ENCODE results near the gene ADAMTSL2. TPM values are rescaled to one million over a fixed set of nuclear protein-coding genes. Genes with fewer than 3 reads are reported as not detected.

ADAMTSL2 gene
- total and polyA plus RNA-seq, 9 donors, result 0.27 to 18.5 (median 1.9) TPM

- H3K4me3 ChIP-seq, result no peak overlapping the region
- TF ChIP-seq POLR2A (IDR thresholded peaks at IDR 0.05), result no peak
- no peak for TF ChIP-seq EP300 (IDR thresholded peaks at IDR 0.05)
- no peak for TF ChIP-seq CTCF (IDR thresholded peaks at IDR 0.05)
- no peaks in the 10 kb centered on the region for H3K9me3 ChIP-seq
- intact Hi-C loops (cut with DNase I), result no loop called here
- H3K36me3 ChIP-seq, result no peaks in the 10 kb centered on the region
- no peak overlapping the region for H3K27ac ChIP-seq
- no peak for DNase-seq
- WGBS, 3 donors, result 87 to 90% (median 90%) methylated on average over 31 of the region's 31 CpGs
- H3K27me3 ChIP-seq, result no peaks in the 10 kb centered on the region
- no peaks in the 10 kb centered on the region for H3K4me1 ChIP-seq (ENCODE audit: insufficient read depth)
Measured at GRCh38 chr9:133553973-133554713, 19.6 kb downstream of the ADAMTSL2 start.

- no peaks in the 10 kb centered on the region for H3K36me3 ChIP-seq
- H3K27ac ChIP-seq, result no peak overlapping the region
- no peaks in the 10 kb centered on the region for H3K9me3 ChIP-seq
- no peak for DNase-seq
- H3K27me3 ChIP-seq, result no peaks in the 10 kb centered on the region
- H3K4me1 ChIP-seq (ENCODE audit: insufficient read depth), result no peaks in the 10 kb centered on the region
- 94 to 98% (median 97%) methylated on average over 8 of the region's 8 CpGs for WGBS, 3 donors
- intact Hi-C loops (cut with DNase I), result no loop called here
- no peak overlapping the region for H3K4me3 ChIP-seq
- no peak for TF ChIP-seq CTCF (IDR thresholded peaks at IDR 0.05)
- TF ChIP-seq EP300 (IDR thresholded peaks at IDR 0.05), result no peak
- TF ChIP-seq POLR2A (IDR thresholded peaks at IDR 0.05), result no peak
Measured at GRCh38 chr9:133554729-133555128, 20.2 kb downstream of the ADAMTSL2 start.

GRCh38 chr9:133556354-133556753, 21.9 kb downstream of the ADAMTSL2 start:
- Histone ChIP-seq H3K4me3 (no peak overlapping the region), H3K9me3 (no peaks in the 10 kb centered on the region), H3K27me3 (no peaks in the 10 kb centered on the region), H3K27ac (no peak overlapping the region), H3K4me1 (ENCODE audit: insufficient read depth) (no peaks in the 10 kb centered on the region), H3K36me3 (no peaks in the 10 kb centered on the region)
- WGBS, 3 donors, result 88 to 94% (median 93%) methylated on average over 5 of the region's 5 CpGs
- TF ChIP-seq CTCF (IDR thresholded peaks at IDR 0.05) (no peak), EP300 (IDR thresholded peaks at IDR 0.05) (no peak), POLR2A (IDR thresholded peaks at IDR 0.05) (no peak)
- intact Hi-C loops (cut with DNase I), result no loop called here
- DNase-seq, result no peak

GRCh38 chr9:133557581-133557980, 23.1 kb downstream of the ADAMTSL2 start:
- no peak overlapping the region for H3K27ac ChIP-seq
- no peaks in the 10 kb centered on the region for H3K9me3 ChIP-seq
- H3K27me3 ChIP-seq, result no peaks in the 10 kb centered on the region

More at GRCh38 chr9:133557581-133557980, 23.1 kb downstream of the ADAMTSL2 start:
- H3K4me1 ChIP-seq (ENCODE audit: insufficient read depth), result no peaks in the 10 kb centered on the region
- H3K36me3 ChIP-seq, result no peaks in the 10 kb centered on the region
- H3K4me3 ChIP-seq, result no peak overlapping the region
- intact Hi-C loops (cut with DNase I), result no loop called here
- TF ChIP-seq EP300 (IDR thresholded peaks at IDR 0.05) (no peak), POLR2A (IDR thresholded peaks at IDR 0.05) (no peak), CTCF (IDR thresholded peaks at IDR 0.05) (no peak)
- no peak for DNase-seq
- 95 to 100% (median 100%) methylated on average over 7 to 9 of the region's 9 CpGs for WGBS, 3 donors

Measured in ovary (tissue), 9 donors.